HG02840 (cell line): ENCODE measurements around the gene IPO13.

Source experiments
- ATAC-seq: cut with Tn5 transposase; IDR thresholded peaks from one replicate; pipeline ENCODE4 v1.9.1; 2021; ENCODE audit warnings: mild to moderate bottlenecking, moderate library complexity, moderate number of reproducible peaks; ENCODE audit not compliant: unreplicated experiment, low FRiP score

The IPO13 gene

GRCh38 chr1:43998000-43998378 is 51.2 kb downstream of the IPO13 start:
- no peak for ATAC-seq

DNA sequence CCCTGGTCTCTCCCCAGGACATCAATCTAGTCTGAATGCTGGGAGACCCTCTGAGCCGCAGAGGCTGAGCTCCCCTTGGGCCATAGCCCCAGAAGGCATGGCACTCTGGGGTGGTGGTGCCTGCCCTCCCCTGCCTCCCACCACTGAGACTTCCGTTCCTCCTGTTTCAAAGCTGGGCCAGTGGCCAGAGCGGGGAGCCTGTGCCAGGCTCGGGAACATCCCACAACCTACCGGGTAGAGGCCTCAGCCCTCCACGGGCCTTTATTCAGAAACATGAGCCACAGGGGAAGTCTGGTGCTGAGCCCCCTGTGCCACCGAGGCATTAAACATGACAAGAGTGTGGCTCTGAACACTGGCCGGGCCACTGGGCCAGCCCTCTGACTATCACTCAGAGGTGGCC is 52.7 kb downstream of the IPO13 start:
- no peak for ATAC-seq

DNA sequence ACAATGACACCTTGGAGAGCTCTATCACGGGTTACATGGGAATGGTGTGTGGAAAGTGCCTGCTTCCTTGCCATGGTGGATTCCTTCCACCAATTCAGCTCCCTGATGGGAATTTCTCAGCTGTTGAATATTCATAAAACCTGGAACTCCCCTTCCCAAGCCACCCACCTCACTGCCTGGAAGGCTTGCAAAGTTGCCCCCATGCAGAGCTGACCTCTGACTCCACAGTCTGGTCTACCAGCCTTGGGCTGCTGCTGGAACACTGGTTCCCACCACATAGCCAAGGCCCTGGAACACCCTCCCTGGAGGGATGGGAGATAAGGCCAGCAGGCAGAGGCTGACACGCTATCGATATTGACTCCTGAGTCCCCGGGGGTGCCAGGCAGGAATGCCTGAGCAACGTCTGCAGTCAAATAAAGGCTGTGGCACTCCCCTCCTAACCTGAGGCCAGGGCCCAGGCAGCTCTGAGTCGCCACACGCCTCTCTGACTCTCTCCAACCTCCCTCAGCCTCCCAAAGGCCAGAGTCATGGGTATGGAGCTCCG is 53.4 kb downstream of the IPO13 start:
- ATAC-seq: no peak

DNA sequence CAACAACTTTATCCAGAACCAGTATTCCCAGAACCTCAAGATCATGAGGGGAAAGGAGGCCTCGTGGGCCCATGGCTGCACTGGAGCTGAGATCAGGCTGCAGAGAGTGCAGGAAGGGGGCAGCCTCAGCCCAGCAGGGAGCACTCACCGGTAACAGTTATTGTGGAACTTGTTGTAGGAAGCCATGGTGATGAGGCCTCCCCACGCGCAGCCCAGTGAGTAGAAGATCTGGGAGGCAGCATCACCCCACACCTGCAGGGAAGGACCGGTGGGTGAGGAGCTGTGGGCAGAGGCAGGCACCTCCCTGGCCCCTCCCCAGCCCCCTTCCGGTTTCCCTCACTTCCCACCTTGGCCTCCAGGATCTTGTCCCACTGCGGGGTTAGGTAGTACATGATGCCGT is 55.4 kb downstream of the IPO13 start:
- no peak for ATAC-seq

- no peak for ATAC-seq
These were observed 55.9 kb downstream of the IPO13 start for GRCh38 chr1:44002606-44003157.

GRCh38 chr1:44008259-44008658 is 61.5 kb downstream of the IPO13 start:
- ATAC-seq: no peak

GRCh38 chr1:44010935-44011471 is 64.3 kb downstream of the IPO13 start:
- ATAC-seq: no peak

DNA sequence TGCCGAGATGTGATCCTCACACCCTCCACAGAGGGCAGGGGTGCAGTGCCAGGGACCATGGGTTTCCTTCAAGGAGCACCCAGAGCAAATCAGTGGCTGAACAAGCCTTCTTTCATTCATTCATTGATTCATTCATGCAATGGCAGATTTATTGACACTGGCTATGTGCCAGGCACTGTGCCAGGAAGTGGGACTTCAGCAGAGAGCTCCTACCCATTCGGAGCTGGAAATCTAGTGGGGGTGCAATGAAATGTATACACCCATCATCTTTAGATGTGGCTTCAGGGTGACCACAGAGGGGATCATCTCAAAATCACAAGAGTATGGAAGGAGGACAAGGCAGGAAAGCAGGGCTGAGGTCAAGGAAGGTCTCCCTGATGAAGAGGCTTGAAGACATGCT is 65.7 kb downstream of the IPO13 start:
- ATAC-seq: no peak

GRCh38 chr1:44012941-44013609 is 66.3 kb downstream of the IPO13 start:
- no peak for ATAC-seq

- no peak for ATAC-seq
These were observed 67.2 kb downstream of the IPO13 start for GRCh38 chr1:44013949-44014348.

GRCh38 chr1:44014365-44015104 is 67.8 kb downstream of the IPO13 start:
- no peak for ATAC-seq

DNA sequence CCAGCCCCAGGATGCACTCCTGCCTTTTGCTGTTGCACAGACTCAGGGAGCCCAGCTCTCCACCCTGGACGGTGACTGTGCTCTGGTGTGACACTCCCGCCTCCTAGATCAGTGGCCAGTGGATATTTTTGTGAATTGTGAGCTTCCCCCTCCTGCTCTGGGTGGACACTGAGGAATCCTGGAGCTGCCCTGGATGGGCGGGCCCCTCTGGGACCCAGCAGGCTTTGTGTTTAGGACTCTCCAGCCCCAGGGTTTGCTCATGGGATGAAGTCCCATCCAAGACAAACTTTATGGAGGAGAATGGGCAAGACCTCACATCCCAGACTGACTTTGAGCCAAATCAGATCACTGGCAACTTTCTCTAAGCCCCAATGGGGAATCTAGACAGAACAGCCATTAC is 68.5 kb downstream of the IPO13 start:
- ATAC-seq: no peak

- ATAC-seq: no peak
These were observed 69.5 kb downstream of the IPO13 start for GRCh38 chr1:44016041-44016889.

GRCh38 chr1:44016890-44017400 is 70.2 kb downstream of the IPO13 start:
- no peak for ATAC-seq
